Measurements from ENCODE around the gene ANGPTL4. TPM values are rescaled to one million over a fixed set of nuclear protein-coding genes. Genes with fewer than 3 reads are reported as not detected.
A peak's percentile ranks its signal among the peaks of the same experiment; 100 is the strongest.
"Not testable (repeated sequence)": the region's sequence is repeated elsewhere in the genome, so short reads cannot be mapped to it uniquely, and the experiment has no call there.

Gene ANGPTL4
- total RNA-seq, 1 experiment from 2014 or later, result 0.20 TPM

DNA sequence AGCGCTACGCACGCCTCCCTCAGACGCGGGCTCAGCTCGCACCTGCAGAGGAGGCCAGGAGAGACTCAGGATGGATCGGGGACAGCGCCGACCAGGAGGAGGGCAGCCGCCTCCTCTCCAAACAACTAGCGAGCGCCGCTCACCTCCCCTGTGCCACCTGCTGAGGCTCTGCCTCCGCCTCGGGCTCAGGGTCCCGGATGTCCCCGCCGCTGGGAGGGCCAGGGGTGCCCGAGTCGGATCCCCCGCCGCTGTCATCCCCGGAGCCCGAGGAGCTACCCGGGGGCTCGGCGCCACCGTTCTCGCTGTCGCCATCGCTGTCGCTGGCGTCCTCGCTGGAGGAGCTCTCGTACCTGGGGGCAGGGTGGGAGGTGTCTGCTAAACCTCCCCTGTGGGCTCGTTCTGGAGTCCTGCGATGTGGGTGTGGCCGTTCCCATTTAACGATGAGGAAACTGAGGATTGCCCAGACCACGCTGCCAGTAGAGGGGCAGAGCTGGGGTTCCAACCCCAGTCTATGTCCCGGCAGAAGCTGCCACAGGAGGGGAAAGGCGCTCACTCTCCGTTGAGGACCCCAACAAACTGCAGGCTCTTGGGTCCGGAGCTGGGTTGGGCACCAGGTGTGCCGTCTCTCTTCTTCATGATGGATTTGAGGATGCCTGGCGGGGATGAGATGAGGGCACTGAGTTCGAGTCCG, 30.0 kb upstream of the ANGPTL4 start:
- DNase-seq (ENCODE audit: low spot score), result no peak

DNA sequence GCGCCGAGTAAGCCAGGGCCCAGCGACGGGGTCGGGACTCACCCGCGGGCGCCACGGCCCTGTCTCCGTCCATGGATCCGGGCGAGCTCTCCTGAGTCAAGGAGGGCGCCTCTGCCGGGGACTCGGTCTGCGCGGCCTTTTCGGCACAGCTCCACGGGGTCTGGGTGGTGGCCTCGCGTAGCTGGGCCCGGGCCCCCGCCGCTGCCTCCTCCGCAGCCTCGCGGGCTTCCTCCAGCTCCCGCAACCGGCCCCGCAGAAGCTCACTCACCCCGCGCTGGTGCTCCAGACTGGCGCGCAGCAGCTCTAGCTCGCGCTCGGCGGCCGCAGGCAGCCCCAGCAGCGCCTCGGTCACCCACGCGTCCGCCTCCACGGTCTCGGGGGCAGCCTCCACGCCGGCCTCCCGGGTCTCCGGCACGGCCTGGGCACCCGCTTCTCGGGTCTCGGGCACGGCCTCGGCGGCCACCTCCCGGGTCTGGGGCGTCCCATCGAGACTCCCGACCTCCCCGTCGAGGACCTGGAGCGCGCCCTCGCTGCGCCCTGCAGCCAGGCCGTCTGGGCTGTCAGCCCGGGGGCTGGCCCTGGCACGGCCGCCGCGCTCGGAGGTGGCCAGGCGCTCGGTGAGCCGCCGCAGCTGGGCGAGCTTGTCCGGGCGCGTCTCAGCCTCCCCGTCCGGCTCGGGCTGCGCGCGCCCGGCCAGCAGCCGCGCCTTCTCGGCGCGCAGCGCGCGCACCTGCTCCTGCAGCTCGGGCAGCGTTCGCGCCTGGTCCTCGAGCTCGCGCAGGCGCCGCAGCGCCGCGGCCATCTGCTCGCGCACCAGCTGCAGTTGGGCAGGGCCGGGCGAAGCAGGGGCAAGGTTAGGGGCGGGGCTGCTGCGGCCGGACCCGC, 29.3 kb upstream of the ANGPTL4 start:
- peak; percentile 36 for DNase-seq (ENCODE audit: low spot score)

DNA sequence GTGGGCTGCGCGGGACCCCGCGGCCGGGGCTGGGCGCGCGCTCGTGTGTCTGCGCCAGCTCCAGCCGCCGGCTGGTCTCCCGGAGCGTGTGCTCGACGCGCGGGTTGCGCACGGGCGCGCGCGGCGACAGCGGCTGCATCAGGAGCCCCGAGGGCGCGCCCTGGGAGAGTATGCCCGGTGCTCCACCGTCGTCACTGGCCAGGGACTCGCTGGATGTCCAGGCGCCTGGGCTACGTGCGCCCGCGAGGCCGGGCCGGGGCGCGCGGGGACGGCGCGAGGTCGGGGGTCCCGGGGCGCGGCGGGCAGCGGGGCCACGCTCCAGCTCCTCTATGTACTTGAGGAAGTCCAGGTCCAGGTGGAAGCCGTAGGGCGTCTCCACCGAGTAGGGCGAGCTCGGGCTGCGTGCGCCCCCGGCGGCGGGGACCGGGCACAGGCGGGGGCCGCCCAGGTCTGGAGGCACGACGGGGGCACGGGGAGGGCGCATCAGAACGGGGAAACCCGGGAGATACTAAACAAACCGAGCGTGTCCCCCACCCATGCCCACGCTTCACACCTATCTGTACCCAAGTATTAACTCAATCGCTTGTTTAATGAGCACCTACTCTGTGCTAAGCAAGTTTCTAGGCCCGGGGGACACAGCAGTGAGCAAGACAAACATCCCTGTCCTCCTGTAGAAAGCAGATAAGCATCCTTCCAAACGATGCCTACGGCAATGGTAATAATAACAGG, 28.4 kb upstream of the ANGPTL4 start:
- no peak for DNase-seq (ENCODE audit: low spot score)

DNA sequence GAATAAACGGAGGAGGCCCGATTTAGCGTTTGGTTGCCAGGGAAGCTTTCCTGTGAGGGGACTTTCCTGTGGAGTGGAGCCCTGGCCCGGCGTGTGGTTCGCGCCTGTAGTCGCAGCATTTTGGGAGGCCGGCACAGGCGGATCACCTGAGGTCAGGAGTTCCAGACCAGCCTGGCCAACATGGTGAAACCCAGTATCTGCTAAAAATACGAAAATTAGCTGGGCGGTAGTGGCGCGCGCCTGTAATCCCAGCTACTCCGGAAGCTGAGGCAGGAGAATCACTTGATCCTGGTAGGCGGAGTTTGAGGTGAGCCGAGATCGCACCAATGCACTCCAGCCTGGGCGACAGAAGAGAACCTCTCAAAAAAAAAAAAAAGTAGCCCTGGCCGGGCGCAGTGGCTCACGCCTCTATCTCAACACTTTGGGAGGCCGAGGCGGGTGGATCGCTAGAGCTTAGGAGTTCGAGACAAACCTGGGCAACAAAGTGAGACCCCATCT, 27.8 kb upstream of the ANGPTL4 start:
- no peak for DNase-seq (ENCODE audit: low spot score)

DNA sequence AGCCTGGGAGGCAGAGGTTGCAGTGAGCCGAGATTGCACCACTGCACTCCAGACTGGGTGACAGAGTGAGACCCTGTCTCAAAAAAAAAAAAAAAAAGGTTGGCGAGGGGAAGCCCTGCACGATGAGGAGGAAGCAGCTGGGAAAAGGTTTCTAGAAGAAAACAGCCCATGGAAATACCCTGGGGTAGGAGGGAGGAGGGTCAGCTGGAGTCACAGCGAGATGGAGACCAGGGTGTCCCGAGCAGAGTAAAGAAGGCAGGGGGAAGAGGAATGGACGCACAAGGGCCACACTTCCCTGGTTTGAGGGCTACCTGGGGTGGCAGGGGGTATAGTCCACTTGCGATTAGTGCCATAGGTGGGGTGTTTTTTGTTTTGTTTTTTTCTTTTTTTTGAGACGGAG, 27.3 kb upstream of the ANGPTL4 start:
- no peak for DNase-seq (ENCODE audit: low spot score)

DNA sequence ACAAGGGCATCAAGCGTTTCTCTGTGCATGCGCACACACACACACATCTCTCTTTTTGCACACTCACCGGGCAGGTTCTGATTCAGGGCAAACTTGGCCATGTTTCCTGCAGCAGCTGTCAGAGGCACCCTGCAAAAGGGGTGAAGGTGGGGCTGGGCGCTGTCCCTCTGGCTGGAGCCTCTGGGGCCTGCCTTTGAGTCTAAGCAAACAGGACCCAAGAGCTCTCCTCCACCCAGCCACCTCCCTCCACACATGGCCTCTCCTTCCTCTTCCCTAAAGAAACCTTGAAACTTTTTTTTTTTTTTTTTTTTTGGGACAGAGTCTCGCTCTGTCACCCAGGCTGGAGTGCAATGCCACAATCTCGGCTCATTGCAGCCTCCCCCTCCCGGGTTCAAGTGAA, 26.2 kb upstream of the ANGPTL4 start:
- no peak for DNase-seq (ENCODE audit: low spot score)

DNA sequence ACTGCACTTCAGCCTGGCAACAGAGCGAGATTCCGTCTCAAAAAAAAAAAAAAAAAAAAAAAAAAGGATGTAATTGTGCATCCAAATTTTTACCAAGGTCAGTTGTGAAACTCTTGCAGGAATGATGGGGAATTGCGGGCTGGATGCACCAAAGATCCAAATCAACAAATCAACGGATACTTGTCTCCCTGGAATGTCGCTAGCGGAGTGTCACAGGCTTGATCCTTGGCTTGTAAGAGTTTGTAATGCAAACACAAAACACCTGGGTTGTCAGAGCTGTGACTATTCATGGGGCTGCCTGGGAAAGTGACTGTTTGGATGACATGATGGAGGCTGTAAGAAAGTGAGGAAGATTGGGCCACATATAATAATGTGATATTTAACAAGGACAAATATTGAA, 25.1 kb upstream of the ANGPTL4 start:
- DNase-seq (ENCODE audit: low spot score), result no peak

DNA sequence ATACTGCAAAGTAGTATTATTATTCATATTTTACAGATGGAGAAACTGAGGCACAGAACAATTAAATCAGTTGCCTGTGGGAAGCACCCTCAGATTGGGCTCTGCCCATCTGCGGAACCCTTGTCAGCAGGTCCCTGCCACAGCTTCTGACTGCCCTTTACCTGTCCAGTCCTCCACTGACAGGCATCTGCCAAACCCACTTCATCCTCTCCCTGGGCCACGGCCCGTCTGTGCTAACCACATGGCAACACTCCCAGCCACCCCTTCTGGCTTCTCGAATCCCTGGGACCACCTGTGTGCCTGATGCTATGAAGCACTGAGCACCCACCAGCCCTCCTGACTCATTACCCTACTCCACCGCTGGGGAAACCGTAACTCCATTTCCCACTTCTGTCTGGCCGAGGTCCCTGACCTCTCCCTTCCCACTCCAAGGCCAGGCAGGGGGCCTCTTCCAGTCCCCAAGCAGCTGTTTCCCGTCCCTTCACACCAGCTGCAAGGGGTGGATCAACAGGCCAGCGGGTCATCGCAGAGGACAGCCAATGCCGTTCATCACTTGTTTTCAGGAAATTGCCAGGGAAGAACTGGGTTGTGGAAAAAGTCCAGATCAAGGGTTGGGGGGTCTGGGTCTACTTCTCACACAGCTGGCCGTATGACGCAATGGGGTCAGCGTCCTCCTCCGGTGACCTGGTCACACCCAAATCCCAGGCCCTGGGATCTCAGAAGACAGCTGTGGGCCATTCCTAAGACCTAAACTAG, 23.4 kb upstream of the ANGPTL4 start:
- no peak for DNase-seq (ENCODE audit: low spot score)

DNA sequence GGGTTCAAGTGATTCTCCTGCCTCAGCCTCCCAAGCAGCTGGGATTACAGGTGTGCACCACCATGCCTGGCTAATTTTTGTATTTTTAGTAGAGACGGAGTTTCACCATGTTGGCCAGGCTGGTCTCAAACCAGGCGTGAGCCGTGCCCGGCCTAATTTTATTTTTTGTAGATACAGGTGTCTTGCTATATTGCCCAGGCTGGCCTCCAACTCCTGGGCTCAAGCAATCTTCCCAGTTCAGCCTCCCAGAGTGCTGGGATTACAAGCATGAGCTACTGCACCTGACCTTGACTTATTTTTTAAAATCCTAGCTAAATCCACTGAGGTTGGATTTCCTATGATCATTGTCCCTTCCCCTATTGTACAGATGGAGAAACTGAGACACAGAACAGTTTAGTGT, 22.5 kb upstream of the ANGPTL4 start:
- not testable (repeated sequence) for DNase-seq (ENCODE audit: low spot score)

DNA sequence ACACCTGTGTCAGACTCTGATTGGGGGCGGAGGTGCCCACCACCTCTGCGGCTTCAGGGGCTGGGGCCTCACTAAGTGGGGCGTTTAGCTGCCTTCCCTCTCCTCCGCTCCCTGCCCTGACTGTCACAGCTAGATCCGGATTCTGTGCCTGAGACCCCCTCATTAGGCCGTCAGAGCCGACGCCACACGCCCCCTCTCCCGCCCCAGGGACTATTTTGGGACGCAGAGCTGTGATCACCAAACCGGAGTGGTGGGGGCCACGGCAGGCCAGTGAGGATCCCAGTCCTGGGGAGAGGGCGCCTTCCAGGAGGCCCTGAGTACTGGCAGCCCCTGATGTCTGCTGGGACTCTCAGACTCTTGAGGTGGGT, 21.7 kb upstream of the ANGPTL4 start:
- DNase-seq (ENCODE audit: low spot score), result no peak

DNA sequence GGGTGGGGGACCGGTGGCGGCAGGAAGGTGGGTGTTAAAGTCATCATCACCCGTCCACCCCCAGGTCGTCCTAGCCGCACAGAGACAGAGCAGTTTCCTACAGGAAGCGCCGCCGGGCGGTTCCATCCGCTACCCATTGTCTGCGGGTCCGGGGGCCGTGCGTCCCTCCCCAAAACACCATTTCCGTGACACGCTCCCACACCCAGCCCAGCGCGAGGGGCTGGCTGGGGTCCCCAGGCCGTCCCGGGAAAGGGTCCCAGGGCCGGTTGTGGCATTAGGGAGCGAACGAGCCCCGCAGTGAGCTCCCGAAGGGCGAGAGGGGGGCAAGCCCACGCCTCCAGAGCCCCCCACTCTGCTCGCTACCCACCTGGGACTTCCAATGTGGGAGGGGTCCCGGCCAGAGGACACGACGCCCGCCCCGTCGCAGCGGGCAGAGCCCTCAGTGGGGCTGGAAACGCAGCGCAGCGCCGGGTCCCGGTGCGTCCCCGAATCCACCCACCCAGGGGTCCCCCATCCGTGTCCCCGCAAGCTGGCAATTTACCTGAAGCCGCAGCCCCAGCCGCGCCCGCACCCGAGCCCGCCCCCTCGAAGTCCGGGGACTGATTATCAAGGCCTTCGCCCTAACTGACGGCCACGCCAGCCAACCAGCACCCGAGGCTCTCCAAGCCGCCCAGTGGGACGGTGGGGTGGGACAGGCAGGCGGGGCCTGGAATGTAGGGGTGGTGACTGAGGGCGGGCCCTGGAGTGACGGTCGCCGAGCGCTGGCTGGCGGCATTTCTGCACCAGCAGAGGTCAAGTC, 21.1 kb upstream of the ANGPTL4 start, which contains the start of gene KANK3:
Gene KANK3, minus strand, starts transcription at position 579 of the 799 bp plus-strand sequence. CDS start 5,434 bp downstream, outside the sequence.
- peak; percentile 92 for DNase-seq (ENCODE audit: low spot score)

DNA sequence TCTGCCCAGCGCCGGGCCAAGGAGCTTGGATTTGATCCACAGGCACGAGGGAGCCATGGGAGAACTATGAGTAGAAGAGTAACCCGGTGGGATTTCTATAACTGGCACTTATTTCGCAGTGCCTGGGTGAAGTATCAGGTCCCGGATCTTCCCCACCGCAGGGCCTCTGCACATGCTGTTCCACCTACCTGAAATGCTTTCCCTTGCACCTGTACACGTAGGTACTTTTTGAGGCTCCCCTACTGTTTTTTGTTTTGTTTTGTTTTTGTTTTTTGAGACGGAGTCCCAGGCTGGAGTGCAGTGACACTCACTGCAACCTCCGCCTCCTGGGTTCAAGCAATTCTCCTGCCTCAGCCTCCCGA, 20.5 kb upstream of the ANGPTL4 start:
- no peak for DNase-seq (ENCODE audit: low spot score)

DNA sequence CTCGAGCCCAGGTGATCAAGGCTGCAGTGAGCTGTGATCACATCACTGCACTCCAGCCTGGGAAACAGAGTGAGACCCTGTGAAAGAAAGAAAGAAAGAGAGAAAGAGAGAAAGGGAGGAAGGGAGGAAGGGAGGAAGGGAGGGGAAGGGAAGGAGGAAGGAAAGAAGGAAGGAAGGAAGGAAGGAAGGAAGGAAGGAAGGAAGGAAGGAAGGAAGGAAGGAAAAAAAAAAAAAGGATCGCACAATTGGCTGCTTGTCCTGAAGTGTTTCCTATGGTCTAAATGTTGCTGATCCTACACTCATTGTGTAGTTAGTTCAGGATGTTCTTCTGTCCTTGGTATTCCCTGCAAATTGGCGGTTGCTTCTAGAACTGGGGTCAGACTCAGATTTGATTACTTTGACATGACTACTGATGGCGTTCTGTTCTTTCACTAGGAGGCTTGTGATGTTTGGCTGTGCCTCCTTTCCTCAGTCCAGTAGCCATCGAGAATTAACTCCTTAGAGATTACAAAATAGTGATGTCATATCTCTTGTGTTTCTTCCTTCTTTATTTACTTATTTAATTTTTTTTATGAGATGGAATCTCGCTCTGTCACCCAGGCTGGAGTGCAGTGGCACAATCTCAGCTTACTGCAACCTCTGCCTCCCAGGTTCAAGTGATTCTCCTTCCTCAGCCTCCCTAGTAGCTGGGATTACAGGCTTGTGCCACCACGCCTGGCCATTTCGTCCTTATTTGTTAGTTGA, 14.2 kb upstream of the ANGPTL4 start:
- not testable (repeated sequence) for DNase-seq (ENCODE audit: low spot score)

DNA sequence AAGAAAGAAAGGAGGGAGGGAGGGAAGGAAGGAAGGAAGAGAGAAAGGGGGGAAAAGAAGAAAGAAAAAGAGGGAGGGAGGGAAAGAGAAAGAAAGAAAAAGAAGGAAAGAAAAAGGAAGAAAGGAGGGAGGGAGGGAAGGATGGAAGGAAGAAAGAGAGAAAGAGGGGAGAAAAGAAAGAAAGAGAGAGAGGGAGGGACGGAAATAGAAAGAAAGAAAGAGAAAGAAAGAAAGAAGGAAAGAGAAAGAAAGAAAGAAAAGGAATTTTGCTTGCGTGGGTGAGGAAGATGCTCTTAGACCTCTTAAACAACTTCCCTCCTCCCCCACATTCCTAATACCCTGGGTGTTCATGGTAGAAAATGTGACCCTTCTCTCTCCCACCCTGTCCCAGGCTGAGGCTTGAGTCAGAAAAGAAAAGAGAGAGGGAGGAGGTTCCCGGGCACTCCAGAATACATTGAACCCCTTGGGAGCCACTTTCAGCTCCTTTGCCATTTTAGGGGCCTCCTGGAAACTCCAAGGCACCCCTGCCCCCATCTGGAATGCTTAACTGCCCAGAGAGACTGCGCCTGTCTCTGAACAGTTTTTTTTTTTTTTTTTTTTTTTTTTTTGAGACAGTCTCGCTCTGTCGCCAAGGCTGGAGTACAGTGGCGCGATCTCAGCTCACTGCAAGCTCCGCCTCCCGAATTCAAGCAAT, 11.7 kb upstream of the ANGPTL4 start:
- DNase-seq (ENCODE audit: low spot score), result no peak

DNA sequence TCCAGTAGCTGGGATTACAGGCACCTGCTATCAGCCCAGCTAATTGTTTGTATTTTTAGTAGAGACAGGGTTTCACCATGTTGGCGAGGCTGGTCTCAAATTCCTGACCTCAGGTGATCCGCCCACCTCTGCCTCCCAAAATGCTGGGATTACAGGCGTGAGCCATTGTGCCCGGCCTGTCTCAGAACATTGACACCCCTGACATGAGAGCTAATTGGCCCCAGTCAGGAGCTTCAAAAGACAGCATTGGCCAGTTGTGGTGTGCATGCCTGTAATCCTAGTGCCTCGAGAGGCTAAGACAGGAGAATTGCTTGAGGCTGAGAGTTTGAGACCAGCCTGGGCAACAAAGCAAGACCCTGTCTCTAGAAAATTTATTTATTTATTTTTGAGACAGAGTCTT, 11.1 kb upstream of the ANGPTL4 start:
- DNase-seq (ENCODE audit: low spot score), result not testable (repeated sequence)

DNA sequence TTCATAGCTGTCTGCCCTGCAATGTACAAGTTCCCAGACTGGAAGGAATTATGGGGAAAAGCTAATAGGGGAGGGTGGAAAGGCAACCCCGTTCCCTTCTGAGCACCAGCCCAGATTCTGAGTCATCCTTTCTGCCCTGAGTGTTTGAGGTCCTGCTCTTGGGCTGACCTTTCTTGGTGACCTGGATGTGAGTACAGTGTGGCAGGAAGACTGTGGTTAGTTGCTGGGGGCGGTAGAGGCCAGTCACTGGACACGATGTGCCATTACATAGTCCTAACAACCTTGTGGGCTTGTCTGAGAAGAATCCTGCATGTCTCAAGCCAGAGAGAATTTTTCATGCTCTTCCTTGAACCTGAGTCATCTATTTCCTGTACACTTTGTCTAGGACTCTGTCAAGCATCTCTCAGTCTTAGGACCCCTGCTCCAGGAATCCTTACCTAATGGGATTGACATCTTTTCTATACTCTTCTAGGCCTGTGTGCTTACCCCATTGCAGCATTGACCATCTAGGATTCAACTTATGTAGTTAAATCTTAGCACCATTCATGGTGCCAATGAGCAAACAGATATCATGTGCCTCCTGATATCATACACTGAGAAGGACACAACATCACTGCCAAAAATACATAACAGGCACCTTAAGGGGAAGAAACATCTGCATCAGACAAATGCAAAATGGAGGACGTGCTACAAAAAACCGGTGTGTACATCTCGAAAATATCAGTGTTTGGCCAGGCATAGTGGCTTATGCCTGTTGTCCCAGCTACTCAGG, 8.1 kb upstream of the ANGPTL4 start:
- DNase-seq (ENCODE audit: low spot score), result peak; percentile 26

DNA sequence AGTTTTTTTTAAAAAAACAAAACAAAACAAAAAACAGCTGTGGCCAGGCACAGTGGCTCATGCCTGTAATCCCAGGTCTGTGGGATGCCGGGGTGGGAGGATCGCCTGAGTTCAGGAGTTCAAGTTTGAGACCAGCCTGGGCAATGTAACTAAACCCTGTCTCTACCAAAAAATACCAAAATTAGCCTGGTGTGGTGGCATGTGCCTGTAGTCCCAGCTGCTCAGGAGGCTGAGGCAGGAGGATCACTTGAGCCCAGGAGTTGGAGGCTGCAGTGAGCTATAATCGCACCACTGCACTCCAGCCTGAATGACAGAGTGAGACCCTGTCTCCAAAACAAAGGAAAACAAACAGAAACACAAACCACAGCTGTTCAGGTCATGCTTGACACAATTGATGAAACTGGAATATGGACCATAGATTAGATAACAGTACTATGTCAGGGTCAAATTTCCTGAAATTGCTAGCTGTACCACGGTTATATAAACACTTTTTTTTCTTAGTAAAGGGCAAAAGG, 6.9 kb upstream of the ANGPTL4 start:
- DNase-seq (ENCODE audit: low spot score), result no peak

DNA sequence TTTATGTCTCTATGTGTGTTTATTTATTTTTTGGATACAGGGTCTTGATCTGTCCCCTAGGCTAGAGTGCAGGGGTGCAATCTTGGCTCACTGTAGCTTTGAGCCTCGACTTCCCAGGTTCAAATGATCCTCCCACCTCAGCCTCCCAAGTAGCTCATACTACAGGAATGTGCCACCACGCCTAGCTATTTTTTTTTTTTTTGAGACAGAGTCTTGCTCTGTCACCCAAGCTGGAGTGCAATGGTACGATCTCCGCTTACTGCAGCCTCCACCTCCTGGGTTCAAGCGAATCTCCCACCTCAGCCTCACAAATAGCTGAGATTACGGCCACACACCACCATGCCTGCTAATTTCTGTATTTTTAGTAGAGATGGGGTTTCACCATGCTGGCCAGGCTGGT, 5.0 kb upstream of the ANGPTL4 start:
- DNase-seq (ENCODE audit: low spot score), result no peak
